Caco-2 (cell line): Measurements from ENCODE around the gene KCNQ1OT1. TPM values are rescaled to one million over a fixed set of nuclear protein-coding genes. Genes with fewer than 3 reads are reported as not detected.

Experiments used
- BruUV-seq: library from RNA; stranded (reverse); fragments of 400-500 nt; replicated peaks from 2 replicates; lab custom pipeline; 2021; lab: Mats Ljungman, UMichigan
- CTCF ChIA-PET: fragments of 300-600 bp; sonication (Branson Sonifier 250); formaldehyde crosslinking; loops from one replicate; lab custom pipeline; 2022; ENCODE audit warnings: antibody characterized with exemption; lab: Charles Lee
- POLR2A ChIA-PET: fragments of 300-600 bp; sonication (Branson Sonifier 250); formaldehyde crosslinking; loops from one replicate; lab custom pipeline; 2022; ENCODE audit warnings: antibody characterized with exemption; lab: Charles Lee
- DNase-seq, 2 experiments: peaks; one replicate each; pipeline versions ENCODE4 v3.0.0 to v3.0.0-alpha.2; 2020 to 2022
- H3K27me3 ChIP-seq: replicated peaks from 2 replicates; pipeline ENCODE4 v1.6.0; 2011; ENCODE audit warnings: low read length; ENCODE audit not compliant: control insufficient read depth, insufficient read depth
- H3K36me3 ChIP-seq: 2 replicates; pipeline ENCODE4 v1.5.1; 2011; ENCODE audit warnings: low read length; ENCODE audit not compliant: control insufficient read depth, insufficient read depth
- H3K4me1 ChIP-seq: fragments of 250-450 bp; sonication (Bioruptor Pico); 2 replicates; pipeline ENCODE4 v1.5.1; 2020; ENCODE audit warnings: mild to moderate bottlenecking
- H3K4me3 ChIP-seq: 2 replicates; pipeline ENCODE4 v1.5.1; 2011; ENCODE audit warnings: low read depth, mild to moderate bottlenecking, control low read depth, low read length
- H3K9me3 ChIP-seq: fragments of 250-450 bp; sonication (Bioruptor Pico); 2 replicates; pipeline ENCODE4 v1.5.1; 2020; ENCODE audit warnings: mild to moderate bottlenecking, moderate library complexity
- H3K27ac Mint-ChIP-seq: one replicate; pipeline ENCODE4 v1.8.0; 2022; ENCODE audit warnings: mixed read lengths; ENCODE audit not compliant: unreplicated experiment
- H3K27me3 Mint-ChIP-seq: one replicate; pipeline ENCODE4 v1.8.0; 2022; ENCODE audit warnings: mixed read lengths; ENCODE audit not compliant: insufficient read depth, unreplicated experiment
- H3K36me3 Mint-ChIP-seq: one replicate; pipeline ENCODE4 v1.8.0; 2022; ENCODE audit warnings: mild to moderate bottlenecking, mixed read lengths; ENCODE audit not compliant: insufficient read depth, unreplicated experiment
- H3K4me1 Mint-ChIP-seq: one replicate; pipeline ENCODE4 v1.8.0; 2022; ENCODE audit warnings: low read depth, mixed read lengths; ENCODE audit not compliant: unreplicated experiment
- H3K4me3 Mint-ChIP-seq: one replicate; pipeline ENCODE4 v1.8.0; 2022; ENCODE audit warnings: mild to moderate bottlenecking, moderate library complexity, mixed read lengths; ENCODE audit not compliant: unreplicated experiment
- H3K9me3 Mint-ChIP-seq: one replicate; pipeline ENCODE4 v1.8.0; 2022; ENCODE audit warnings: mixed read lengths; ENCODE audit not compliant: unreplicated experiment
- CTCF ChIP-seq, 2 experiments: fragments of 200-600 bp in 1 of 2; IDR thresholded peaks; 1 replicate in 1 of 2; 2 replicates in 1 of 2; pipeline versions ENCODE4 v1.5.1 to v1.8.0; 2011 to 2022; ENCODE audit warnings: antibody characterized with exemption in 1 of 2, control low read depth in 1 of 2, inconsistent platforms in 1 of 2, low read depth in 1 of 2, low read length in 1 of 2, mild to moderate bottlenecking in 1 of 2, moderate library complexity in 1 of 2; ENCODE audit not compliant: insufficient read depth in 1 of 2, severe bottlenecking in 1 of 2, unreplicated experiment in 1 of 2
- intact Hi-C: fragments of 100-400 bp; cut with micrococcal nuclease; formaldehyde crosslinking; loops from one replicate; pipeline ENCODE4 v1.10.0; 2022; ENCODE audit not compliant: unreplicated experiment
- total RNA-seq: library from RNA; stranded (reverse); gene quantifications from 2 replicates; pipeline ENCODE4 v1.2.3, GENCODE V29; 2022

The KCNQ1OT1 gene
- total RNA-seq, 1 experiment from 2014 or later = 7.5 TPM

DNA sequence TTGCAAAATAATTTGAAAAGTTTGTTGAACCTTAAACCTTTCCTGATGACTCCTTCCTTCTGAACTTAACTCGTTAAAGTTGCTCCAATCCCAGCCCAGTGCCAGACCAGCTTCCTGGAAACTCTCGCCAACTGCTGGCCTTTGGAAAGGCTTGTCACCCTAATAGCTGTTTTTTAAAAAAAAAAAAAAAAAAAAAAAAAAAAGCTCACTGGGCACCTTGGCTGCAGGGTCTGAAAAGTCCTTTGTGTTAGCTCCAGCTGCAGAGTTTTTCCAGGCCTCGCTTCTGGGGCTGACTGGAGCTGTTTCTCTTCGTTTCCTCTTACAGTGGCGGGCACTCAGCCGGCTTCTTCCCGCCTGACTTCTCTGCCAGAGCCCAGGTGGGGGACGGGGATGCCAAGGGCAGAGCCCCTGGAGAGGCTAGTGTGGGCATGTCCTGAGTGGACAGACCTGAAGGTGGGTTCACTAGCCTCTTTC, 25.1 kb downstream of the KCNQ1OT1 start:
- peaks cover 78% of the 10 kb centered on the region for H3K36me3 Mint-ChIP-seq
- H3K4me3 Mint-ChIP-seq = no peak overlapping the region
- H3K27ac Mint-ChIP-seq = peak overlapping the region; percentile 45
- Histone ChIP-seq H3K9me3 (no peaks in the 10 kb centered on the region), H3K36me3 (peaks cover 9% of the 10 kb centered on the region), H3K4me1 (0 out of 2 replicates have a peak, but pooled peaks cover 2% of the 10 kb centered on the region), H3K4me3 (no peak overlapping the region), H3K27me3 (no peaks in the 10 kb centered on the region)
- H3K9me3 Mint-ChIP-seq = no peaks in the 10 kb centered on the region
- H3K27me3 Mint-ChIP-seq = no peaks in the 10 kb centered on the region
- H3K4me1 Mint-ChIP-seq = peaks cover 8% of the 10 kb centered on the region
- ChIA-PET CTCF (interaction anchor here (0.7 kb wide), 1 partner anchor 218 kb away, joined by 5 read pairs; no protein-coding TSS in a partner anchor), POLR2A (interaction anchor here (1.5 kb wide), 1 partner anchor 25 kb away, joined by 3 read pairs; the partner anchor contains the start of gene KCNQ1OT1)
- intact Hi-C loops = no loop called here
- no TSS peak for BruUV-seq
- TF ChIP-seq CTCF (IDR thresholded peaks at IDR 0.05; ENCODE audit: insufficient read depth in 1 of 2, low read depth in 1 of 2, low read length in 1 of 2, severe bottlenecking in 1 of 2, unreplicated experiment in 1 of 2) = no peak
- DNase-seq = no peak

DNA sequence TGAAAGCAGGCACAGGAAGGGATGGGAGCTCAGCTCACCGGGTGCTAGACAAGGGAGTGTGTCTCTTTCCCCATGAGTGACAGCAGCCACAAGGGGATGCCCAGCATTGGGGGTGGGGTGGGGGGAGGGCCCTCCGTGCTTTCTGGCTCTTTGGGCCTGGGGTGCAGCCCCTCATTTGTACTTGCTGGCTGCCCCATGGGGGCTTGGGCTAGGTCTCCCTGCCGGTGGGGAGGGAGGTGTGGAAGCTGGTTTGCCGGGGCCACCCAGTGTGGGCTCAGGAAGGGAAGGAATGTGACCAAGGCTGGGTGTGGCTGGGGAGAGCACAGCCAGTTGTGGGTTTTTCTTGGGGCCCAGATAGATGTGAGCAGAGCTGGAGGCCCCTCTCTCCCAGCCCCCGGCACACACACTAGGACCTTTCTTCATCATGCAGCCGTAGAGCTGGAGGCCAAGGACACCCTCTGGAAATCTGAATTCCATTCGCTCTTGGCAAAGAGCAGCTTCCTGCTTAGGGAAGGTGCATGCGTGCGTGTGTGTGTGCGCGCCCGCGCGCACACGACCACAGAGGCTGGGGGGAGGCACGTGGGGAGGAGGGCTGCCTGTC, 25.8 kb downstream of the KCNQ1OT1 start:
- intact Hi-C loops = no loop called here
- Histone ChIP-seq H3K4me3 (no peak overlapping the region), H3K4me1 (0 out of 2 replicates have a peak, but pooled peaks cover 2% of the 10 kb centered on the region), H3K27me3 (no peaks in the 10 kb centered on the region), H3K9me3 (no peaks in the 10 kb centered on the region), H3K36me3 (peaks cover 9% of the 10 kb centered on the region)
- Mint-ChIP-seq H3K27ac (peak overlapping the region; percentile 45), H3K27me3 (no peaks in the 10 kb centered on the region), H3K4me3 (no peak overlapping the region), H3K9me3 (no peaks in the 10 kb centered on the region), H3K36me3 (peaks cover 78% of the 10 kb centered on the region), H3K4me1 (peaks cover 8% of the 10 kb centered on the region)
- BruUV-seq = no TSS peak
- POLR2A ChIA-PET = interaction anchor here (1.5 kb wide), 1 partner anchor 26 kb away, joined by 3 read pairs; the partner anchor contains the start of gene KCNQ1OT1
- no peak for DNase-seq
- CTCF ChIA-PET = no interaction called here
- TF ChIP-seq CTCF (IDR thresholded peaks at IDR 0.05; ENCODE audit: insufficient read depth in 1 of 2, low read depth in 1 of 2, low read length in 1 of 2, severe bottlenecking in 1 of 2, unreplicated experiment in 1 of 2) = no peak

DNA sequence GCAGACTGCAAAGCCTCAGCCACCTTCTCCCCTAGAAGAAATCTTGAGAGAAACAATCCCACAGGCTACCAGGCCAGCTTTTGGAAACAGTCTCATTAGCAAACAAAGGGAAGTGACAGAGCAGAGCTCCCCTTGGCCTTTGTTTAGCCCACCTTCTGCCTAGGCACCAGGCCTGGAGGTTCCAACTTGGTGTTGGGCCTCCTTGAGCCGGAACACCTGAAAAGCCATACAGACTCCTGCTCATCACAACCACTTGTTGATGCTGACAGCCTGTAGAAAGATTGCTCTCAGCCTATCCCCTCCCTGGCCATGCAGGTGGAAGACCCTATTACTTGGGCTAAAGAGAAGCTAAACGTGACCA, 26.6 kb downstream of the KCNQ1OT1 start:
- DNase-seq = no peak

More for the DNA sequence above, 26.6 kb downstream of the KCNQ1OT1 start:
- CTCF ChIA-PET = no interaction called here
- no peaks in the 10 kb centered on the region for H3K27me3 Mint-ChIP-seq
- POLR2A ChIA-PET = no interaction called here
- intact Hi-C loops = no loop called here
- TF ChIP-seq CTCF (IDR thresholded peaks at IDR 0.05; ENCODE audit: insufficient read depth in 1 of 2, low read depth in 1 of 2, low read length in 1 of 2, severe bottlenecking in 1 of 2, unreplicated experiment in 1 of 2) = no peak
- Histone ChIP-seq H3K27me3 (no peaks in the 10 kb centered on the region), H3K36me3 (peaks cover 9% of the 10 kb centered on the region), H3K4me3 (no peak overlapping the region), H3K4me1 (0 out of 2 replicates have a peak, but pooled peaks cover 2% of the 10 kb centered on the region), H3K9me3 (no peaks in the 10 kb centered on the region)
- H3K36me3 Mint-ChIP-seq = peaks cover 78% of the 10 kb centered on the region
- peaks cover 8% of the 10 kb centered on the region for H3K4me1 Mint-ChIP-seq
- no peaks in the 10 kb centered on the region for H3K9me3 Mint-ChIP-seq
- no peak overlapping the region for H3K4me3 Mint-ChIP-seq
- no TSS peak for BruUV-seq
- no peak overlapping the region for H3K27ac Mint-ChIP-seq
